HFFc6 (cell line): Measurements from ENCODE around the gene ACTL10. TPM values are rescaled to one million over a fixed set of nuclear protein-coding genes. Genes with fewer than 3 reads are reported as not detected.

Experiments used
- DNase-seq: peaks from one replicate; pipeline ENCODE4 v3.0.0-alpha.2; 2018
- H3K27ac Mint-ChIP-seq: 2 replicates; pipeline ENCODE4 v1.8.0; 2020; ENCODE audit warnings: mild to moderate bottlenecking, mixed read lengths
- H3K27me3 Mint-ChIP-seq: 2 replicates; pipeline ENCODE4 v1.8.0; 2021; ENCODE audit warnings: mild to moderate bottlenecking, moderate library complexity, mixed read lengths; ENCODE audit not compliant: insufficient read depth
- H3K36me3 Mint-ChIP-seq: 2 replicates; pipeline ENCODE4 v1.8.0; 2021; ENCODE audit warnings: low read depth, mixed read lengths
- H3K4me1 Mint-ChIP-seq: 2 replicates; pipeline ENCODE4 v1.8.0; 2020; ENCODE audit warnings: low read depth, mixed read lengths
- H3K4me3 Mint-ChIP-seq: 2 replicates; pipeline ENCODE4 v1.8.0; 2020; ENCODE audit warnings: mild to moderate bottlenecking, moderate library complexity, mixed read lengths
- H3K9me3 Mint-ChIP-seq: 2 replicates; pipeline ENCODE4 v1.8.0; 2020; ENCODE audit warnings: mild to moderate bottlenecking, mixed read lengths
- CTCF ChIP-seq: fragments of 200-600 bp; sonication (generic); IDR thresholded peaks from 2 replicates; pipeline ENCODE4 v1.5.0; 2021; ENCODE audit warnings: antibody characterized with exemption, mild to moderate bottlenecking
- total RNA-seq, 6 experiments: library from RNA; stranded (reverse); fragmentation: NEBNext Ultra II Directional; extraction: Animal tissue kit (Norgen Biotek cat#: 25700); gene quantifications; 2 replicates in 1 of 6; 3 replicates in 5 of 6; pipeline ENCODE4 v1.2.3, GENCODE V29; 2021

ACTL10 gene
- total RNA-seq, 6 experiments from 2014 or later = 1.6 to 2.3 (median 1.8) TPM

GRCh38 chr20:33657704-33658095 is 9.0 kb upstream of the ACTL10 start:
- Mint-ChIP-seq H3K27ac (no peak overlapping the region), H3K36me3 (no peaks in the 10 kb centered on the region)

GRCh38 chr20:33658510-33658909 is 8.2 kb upstream of the ACTL10 start:
- H3K9me3 Mint-ChIP-seq = no peaks in the 10 kb centered on the region
- H3K27me3 Mint-ChIP-seq = peaks cover 4% of the 10 kb centered on the region
- no peak overlapping the region for H3K27ac Mint-ChIP-seq
- H3K4me3 Mint-ChIP-seq = no peak overlapping the region
- DNase-seq = no peak
- H3K36me3 Mint-ChIP-seq = no peaks in the 10 kb centered on the region
- TF ChIP-seq CTCF = no peak
- peaks cover 10% of the 10 kb centered on the region for H3K4me1 Mint-ChIP-seq

More at GRCh38 chr20:33657704-33658095, 9.0 kb upstream of the ACTL10 start:
- H3K9me3 Mint-ChIP-seq = no peaks in the 10 kb centered on the region
- peaks cover 10% of the 10 kb centered on the region for H3K4me1 Mint-ChIP-seq
- H3K4me3 Mint-ChIP-seq = no peak overlapping the region
- H3K27me3 Mint-ChIP-seq = peaks cover 4% of the 10 kb centered on the region
- no peak for TF ChIP-seq CTCF
- no peak for DNase-seq

GRCh38 chr20:33658929-33659328 is 7.8 kb upstream of the ACTL10 start:
- no peak overlapping the region for H3K4me3 Mint-ChIP-seq
- peaks cover 6% of the 10 kb centered on the region for H3K4me1 Mint-ChIP-seq
- no peak overlapping the region for H3K27ac Mint-ChIP-seq
- no peak for DNase-seq
- no peak for TF ChIP-seq CTCF
- no peaks in the 10 kb centered on the region for H3K9me3 Mint-ChIP-seq
- peaks cover 4% of the 10 kb centered on the region for H3K27me3 Mint-ChIP-seq
- H3K36me3 Mint-ChIP-seq = no peaks in the 10 kb centered on the region

GRCh38 chr20:33659341-33660034 is 7.3 kb upstream of the ACTL10 start:
- peaks cover 11% of the 10 kb centered on the region for H3K4me1 Mint-ChIP-seq

GRCh38 chr20:33660035-33660684 is 6.6 kb upstream of the ACTL10 start:
- peaks cover 18% of the 10 kb centered on the region for H3K4me1 Mint-ChIP-seq
- no peak for TF ChIP-seq CTCF

More at GRCh38 chr20:33659341-33660034, 7.3 kb upstream of the ACTL10 start:
- no peak for DNase-seq
- H3K27ac Mint-ChIP-seq = no peak overlapping the region
- H3K36me3 Mint-ChIP-seq = no peaks in the 10 kb centered on the region
- H3K27me3 Mint-ChIP-seq = peaks cover 2% of the 10 kb centered on the region
- no peak for TF ChIP-seq CTCF
- H3K9me3 Mint-ChIP-seq = no peaks in the 10 kb centered on the region
- no peak overlapping the region for H3K4me3 Mint-ChIP-seq

More at GRCh38 chr20:33660035-33660684, 6.6 kb upstream of the ACTL10 start:
- DNase-seq = no peak
- no peak overlapping the region for H3K4me3 Mint-ChIP-seq
- no peaks in the 10 kb centered on the region for H3K36me3 Mint-ChIP-seq
- no peak overlapping the region for H3K27ac Mint-ChIP-seq
- H3K27me3 Mint-ChIP-seq = no peaks in the 10 kb centered on the region; the same call in none of the 2 replicates
- no peaks in the 10 kb centered on the region for H3K9me3 Mint-ChIP-seq
